ENCODE measurements around the gene FCHSD2.

DNA sequence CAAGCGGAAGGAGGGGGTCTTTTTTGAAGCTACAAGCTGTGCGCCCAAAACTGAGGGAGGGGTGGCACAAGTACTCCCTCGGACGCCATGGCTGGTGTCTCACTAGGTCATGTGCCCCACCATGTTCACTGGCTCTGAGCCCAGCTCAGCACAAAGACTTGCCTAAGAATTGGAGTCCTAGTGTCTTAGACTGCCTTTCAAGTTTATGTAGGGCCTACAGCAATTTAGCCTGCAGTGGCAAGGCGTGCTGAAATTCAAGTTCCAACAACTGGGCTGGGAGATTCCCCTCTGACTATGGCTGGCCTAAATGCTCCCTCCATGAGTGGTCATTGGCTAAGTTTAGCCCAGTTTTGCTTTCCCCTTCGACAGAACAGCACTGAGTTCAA, 27.3 kb downstream of the FCHSD2 start:
- TF ChIP-seq, protein P1, sequence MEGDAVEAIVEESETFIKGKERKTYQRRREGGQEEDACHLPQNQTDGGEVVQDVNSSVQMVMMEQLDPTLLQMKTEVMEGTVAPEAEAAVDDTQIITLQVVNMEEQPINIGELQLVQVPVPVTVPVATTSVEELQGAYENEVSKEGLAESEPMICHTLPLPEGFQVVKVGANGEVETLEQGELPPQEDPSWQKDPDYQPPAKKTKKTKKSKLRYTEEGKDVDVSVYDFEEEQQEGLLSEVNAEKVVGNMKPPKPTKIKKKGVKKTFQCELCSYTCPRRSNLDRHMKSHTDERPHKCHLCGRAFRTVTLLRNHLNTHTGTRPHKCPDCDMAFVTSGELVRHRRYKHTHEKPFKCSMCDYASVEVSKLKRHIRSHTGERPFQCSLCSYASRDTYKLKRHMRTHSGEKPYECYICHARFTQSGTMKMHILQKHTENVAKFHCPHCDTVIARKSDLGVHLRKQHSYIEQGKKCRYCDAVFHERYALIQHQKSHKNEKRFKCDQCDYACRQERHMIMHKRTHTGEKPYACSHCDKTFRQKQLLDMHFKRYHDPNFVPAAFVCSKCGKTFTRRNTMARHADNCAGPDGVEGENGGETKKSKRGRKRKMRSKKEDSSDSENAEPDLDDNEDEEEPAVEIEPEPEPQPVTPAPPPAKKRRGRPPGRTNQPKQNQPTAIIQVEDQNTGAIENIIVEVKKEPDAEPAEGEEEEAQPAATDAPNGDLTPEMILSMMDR (optimal IDR thresholded peaks at IDR 0.05 in 1 of 3, IDR thresholded peaks at IDR 0.05 in 1 of 3, conservative IDR thresholded peaks at IDR 0.05 in 1 of 3; ENCODE audit: extremely low read depth in 1 of 3, insufficient read depth in 2 of 3, low read length in 3 of 3): no peak
- no peak for TF ChIP-seq EZH2 (IDR thresholded peaks at IDR 0.05; ENCODE audit: low read length)
